ENCODE data around the gene CTNNA1.

DNA sequence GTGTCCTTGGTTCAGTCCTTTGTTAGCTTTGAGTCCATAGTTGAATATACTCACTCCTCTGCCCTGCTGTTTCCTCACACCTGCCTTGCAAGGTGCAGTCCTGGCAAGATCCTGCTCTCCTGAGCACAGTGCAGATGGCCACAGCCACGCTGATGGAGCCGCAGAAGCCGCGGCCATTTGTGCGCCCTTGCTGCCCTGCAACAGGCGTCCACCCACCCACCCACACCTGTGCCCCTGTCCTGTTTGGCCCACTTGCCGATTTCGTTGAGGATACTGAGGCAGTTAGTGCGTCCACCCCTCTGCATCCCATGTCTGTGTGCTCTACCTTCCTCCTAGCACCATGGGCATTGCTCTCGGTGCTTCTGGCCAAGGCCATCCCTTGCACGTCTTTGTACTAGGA is 173.0 kb downstream of the CTNNA1 start:
- TF ChIP-seq, protein P1, sequence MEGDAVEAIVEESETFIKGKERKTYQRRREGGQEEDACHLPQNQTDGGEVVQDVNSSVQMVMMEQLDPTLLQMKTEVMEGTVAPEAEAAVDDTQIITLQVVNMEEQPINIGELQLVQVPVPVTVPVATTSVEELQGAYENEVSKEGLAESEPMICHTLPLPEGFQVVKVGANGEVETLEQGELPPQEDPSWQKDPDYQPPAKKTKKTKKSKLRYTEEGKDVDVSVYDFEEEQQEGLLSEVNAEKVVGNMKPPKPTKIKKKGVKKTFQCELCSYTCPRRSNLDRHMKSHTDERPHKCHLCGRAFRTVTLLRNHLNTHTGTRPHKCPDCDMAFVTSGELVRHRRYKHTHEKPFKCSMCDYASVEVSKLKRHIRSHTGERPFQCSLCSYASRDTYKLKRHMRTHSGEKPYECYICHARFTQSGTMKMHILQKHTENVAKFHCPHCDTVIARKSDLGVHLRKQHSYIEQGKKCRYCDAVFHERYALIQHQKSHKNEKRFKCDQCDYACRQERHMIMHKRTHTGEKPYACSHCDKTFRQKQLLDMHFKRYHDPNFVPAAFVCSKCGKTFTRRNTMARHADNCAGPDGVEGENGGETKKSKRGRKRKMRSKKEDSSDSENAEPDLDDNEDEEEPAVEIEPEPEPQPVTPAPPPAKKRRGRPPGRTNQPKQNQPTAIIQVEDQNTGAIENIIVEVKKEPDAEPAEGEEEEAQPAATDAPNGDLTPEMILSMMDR (IDR thresholded peaks at IDR 0.05): no peak
- TF ChIP-seq POLR2A (IDR thresholded peaks at IDR 0.05): no peak
